KMS-11 (cell line): ENCODE results near the gene TRMU.

Experiments
- H2AFZ ChIP-seq: fragments of 200-600 bp; sonication (generic); 2 replicates; pipeline ENCODE4 v1.6.1; 2016; ENCODE audit warnings: antibody characterized with exemption, mixed run types, low read depth
- H3K27ac ChIP-seq: fragments of 200-600 bp; sonication (generic); 2 replicates; pipeline ENCODE4 v1.6.1; 2016; ENCODE audit warnings: mild to moderate bottlenecking, mixed run types
- H3K27me3 ChIP-seq: fragments of 200-600 bp; sonication (generic); 2 replicates; pipeline ENCODE4 v1.6.1; 2017; ENCODE audit warnings: mild to moderate bottlenecking, low read depth, mixed run types, moderate library complexity; ENCODE audit not compliant: insufficient read depth
- H3K36me3 ChIP-seq: fragments of 200-600 bp; sonication (generic); 2 replicates; pipeline ENCODE4 v1.6.1; 2017; ENCODE audit warnings: mild to moderate bottlenecking, mixed run types; ENCODE audit not compliant: insufficient read depth
- H3K4me1 ChIP-seq: fragments of 200-600 bp; sonication (generic); 2 replicates; pipeline ENCODE4 v1.6.1; 2016; ENCODE audit warnings: mild to moderate bottlenecking, low read depth, mixed run types; ENCODE audit not compliant: poor library complexity, severe bottlenecking
- H3K4me2 ChIP-seq: fragments of 200-600 bp; sonication (generic); 2 replicates; pipeline ENCODE4 v1.7.0; 2016; ENCODE audit warnings: mild to moderate bottlenecking, mixed run types
- H3K4me3 ChIP-seq: fragments of 200-600 bp; sonication (generic); IDR thresholded peaks from 2 replicates; pipeline ENCODE4 v1.6.1; 2017; ENCODE audit warnings: low read depth, low read length, mixed read lengths; ENCODE audit not compliant: insufficient read depth
- H3K79me2 ChIP-seq: fragments of 200-600 bp; sonication (generic); 2 replicates; pipeline ENCODE4 v1.6.1; 2016; ENCODE audit warnings: low read depth, mixed run types; ENCODE audit not compliant: insufficient read depth
- H3K9ac ChIP-seq: fragments of 200-600 bp; sonication (generic); 2 replicates; pipeline ENCODE4 v1.6.1; 2016; ENCODE audit warnings: mild to moderate bottlenecking, mixed run types
- H4K20me1 ChIP-seq: fragments of 200-600 bp; sonication (generic); 2 replicates; pipeline ENCODE4 v1.6.1; 2016; ENCODE audit warnings: mild to moderate bottlenecking, mixed run types; ENCODE audit not compliant: insufficient read depth
- CTCF ChIP-seq: fragments of 200-600 bp; sonication (generic); conservative IDR thresholded peaks from 2 replicates; pipeline ENCODE4 v1.6.1; 2017; ENCODE audit warnings: low read depth, mild to moderate bottlenecking, antibody characterized with exemption, low read length, moderate library complexity, mixed read lengths

TRMU gene

GRCh38 chr22:46322711-46323110, 12.8 kb upstream of the TRMU start:
- Histone ChIP-seq H3K36me3 (no peaks in the 10 kb centered on the region; the same call in 1 of the 2 replicates), H3K9ac (no peak overlapping the region), H4K20me1 (no peaks in the 10 kb centered on the region), H3K27ac (no peak overlapping the region), H3K4me1 (no peaks in the 10 kb centered on the region), H3K27me3 (no peaks in the 10 kb centered on the region), H3K4me2 (no peak overlapping the region), H2AFZ (no peak overlapping the region), H3K79me2 (no peaks in the 10 kb centered on the region), H3K4me3 (no peak overlapping the region)
- TF ChIP-seq CTCF, result no peak

- no peak overlapping the region for H2AFZ ChIP-seq
- H3K4me3 ChIP-seq, result no peak overlapping the region
- no peak for TF ChIP-seq CTCF
Observed at GRCh38 chr22:46323162-46323561, 12.4 kb upstream of the TRMU start.

DNA sequence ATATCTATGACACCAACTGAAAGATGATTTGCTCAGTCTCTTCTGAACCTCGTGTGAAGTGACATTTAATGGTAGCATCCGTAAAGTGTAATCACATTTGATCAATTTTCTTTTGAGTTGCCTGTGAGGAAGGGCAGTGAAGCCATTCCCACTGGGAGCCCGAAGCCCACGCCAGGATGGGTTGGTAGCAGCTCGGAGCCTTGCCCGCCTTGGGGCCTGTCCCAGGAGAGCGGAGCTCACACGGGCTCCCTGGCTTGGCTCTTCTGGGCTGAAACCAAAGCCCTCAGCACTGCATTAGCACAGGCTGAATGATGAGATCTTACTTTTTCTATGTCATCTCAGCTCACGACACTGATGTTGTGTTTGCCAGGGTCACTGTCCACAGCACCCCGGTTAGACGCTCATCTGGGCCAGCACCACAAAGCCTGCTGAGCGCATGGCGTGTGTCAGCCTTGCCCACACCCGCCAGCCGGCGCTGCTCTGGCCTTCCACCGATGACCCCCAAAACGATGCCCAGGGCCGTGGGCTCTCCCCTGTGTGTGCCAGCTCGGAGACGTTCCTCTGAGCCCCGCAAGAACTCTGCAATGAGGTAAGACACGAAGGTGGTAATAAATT, 9.3 kb upstream of the TRMU start:
- no peak overlapping the region for H3K4me3 ChIP-seq
- H3K9ac ChIP-seq, result no peak overlapping the region
- H3K4me1 ChIP-seq, result no peaks in the 10 kb centered on the region
- no peak for TF ChIP-seq CTCF
- no peaks in the 10 kb centered on the region; the same call in 1 of the 2 replicates for H3K36me3 ChIP-seq
- H2AFZ ChIP-seq, result no peak overlapping the region
- no peaks in the 10 kb centered on the region for H3K27me3 ChIP-seq
- H4K20me1 ChIP-seq, result no peaks in the 10 kb centered on the region
- no peak overlapping the region for H3K4me2 ChIP-seq
- H3K79me2 ChIP-seq, result no peaks in the 10 kb centered on the region
- H3K27ac ChIP-seq, result no peak overlapping the region

More at GRCh38 chr22:46323162-46323561, 12.4 kb upstream of the TRMU start:
- no peak overlapping the region for H3K27ac ChIP-seq
- no peaks in the 10 kb centered on the region; the same call in 1 of the 2 replicates for H3K36me3 ChIP-seq
- no peaks in the 10 kb centered on the region for H3K79me2 ChIP-seq
- H4K20me1 ChIP-seq, result no peaks in the 10 kb centered on the region
- H3K9ac ChIP-seq, result no peak overlapping the region
- no peak overlapping the region for H3K4me2 ChIP-seq
- H3K4me1 ChIP-seq, result no peaks in the 10 kb centered on the region
- no peaks in the 10 kb centered on the region for H3K27me3 ChIP-seq

DNA sequence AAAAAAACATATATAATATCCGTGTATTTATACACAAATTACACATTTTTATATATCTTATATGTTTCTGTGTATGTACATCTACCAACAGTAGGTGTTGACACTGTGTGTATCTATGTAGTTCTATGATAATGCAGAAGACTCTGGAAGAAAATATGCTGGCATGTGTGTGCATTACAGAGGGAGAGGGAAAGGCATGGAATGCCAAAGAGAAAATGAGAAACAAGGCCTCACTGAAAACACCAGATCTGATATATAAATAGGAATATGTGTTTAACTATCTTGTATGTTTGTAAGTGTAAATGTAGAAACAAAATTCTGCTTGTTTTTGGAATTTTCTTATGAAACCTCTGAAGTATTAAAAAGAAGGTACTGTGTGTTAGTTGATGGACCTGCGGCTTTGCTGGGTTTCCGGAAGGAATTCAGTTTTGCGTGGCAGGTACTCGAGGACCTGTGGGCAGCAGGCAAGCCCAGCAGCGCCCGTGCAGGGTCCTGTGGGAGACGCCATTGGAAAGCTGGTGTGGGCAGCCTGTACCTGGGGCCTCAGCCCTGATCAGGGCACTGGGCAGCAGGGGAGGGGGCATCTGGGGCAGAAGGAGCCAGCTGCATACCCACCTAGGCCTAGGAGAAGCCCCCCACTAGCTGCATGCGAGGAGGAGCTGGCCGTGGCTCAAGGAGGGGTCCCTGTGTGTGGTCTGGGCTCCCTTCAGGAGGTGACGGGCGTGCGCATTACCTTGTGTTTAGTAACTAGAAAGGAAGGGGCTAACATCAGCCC, 7.6 kb upstream of the TRMU start:
- H3K4me2 ChIP-seq, result no peak overlapping the region
- no peak overlapping the region for H2AFZ ChIP-seq
- H3K9ac ChIP-seq, result no peak overlapping the region
- H3K79me2 ChIP-seq, result no peaks in the 10 kb centered on the region
- no peak overlapping the region for H3K27ac ChIP-seq
- TF ChIP-seq CTCF, result no peak
- no peaks in the 10 kb centered on the region; the same call in 1 of the 2 replicates for H3K36me3 ChIP-seq
- no peaks in the 10 kb centered on the region for H4K20me1 ChIP-seq
- H3K27me3 ChIP-seq, result no peaks in the 10 kb centered on the region
- H3K4me3 ChIP-seq, result no peak overlapping the region
- H3K4me1 ChIP-seq, result peaks cover under 1% of the 10 kb centered on the region
